Measurements from ENCODE around the gene TAS2R20.

TAS2R20 gene

DNA sequence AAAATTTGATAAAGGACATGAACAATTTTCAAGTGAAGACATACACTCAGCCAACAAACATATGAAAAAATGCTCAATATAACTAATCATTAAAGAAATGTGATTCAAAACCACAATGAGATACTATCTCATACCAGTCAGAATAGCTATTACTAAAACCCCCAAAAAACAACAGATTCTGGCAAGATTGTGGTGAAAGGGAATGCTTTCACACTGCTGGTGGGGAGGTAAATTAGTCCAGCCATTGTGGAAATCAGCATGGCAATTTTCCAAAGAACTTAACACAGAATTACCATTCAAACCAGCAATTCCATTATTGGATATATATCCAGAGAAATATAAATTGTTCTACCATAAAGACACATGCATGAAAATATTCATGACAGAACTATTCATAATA is 40.4 kb downstream of the TAS2R20 start:
- no peak for DNase-seq

DNA sequence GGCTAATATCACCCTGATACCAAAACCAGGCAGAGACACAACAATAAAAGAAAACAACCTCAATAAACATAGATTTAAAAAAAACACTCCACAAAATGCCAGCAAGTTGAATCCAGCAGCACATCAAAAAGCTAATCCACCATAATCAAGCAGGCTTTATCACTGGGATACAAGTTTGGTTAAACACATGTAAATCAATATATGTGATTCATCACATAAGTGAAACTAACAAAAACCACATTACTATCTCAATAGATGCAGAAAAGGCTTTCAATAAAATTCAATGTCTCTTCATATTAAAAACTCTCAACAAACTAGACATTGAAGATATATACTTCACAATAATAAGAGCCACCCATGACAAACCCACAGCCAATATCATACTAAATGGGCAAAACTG is 42.0 kb downstream of the TAS2R20 start:
- no peak for DNase-seq

DNA sequence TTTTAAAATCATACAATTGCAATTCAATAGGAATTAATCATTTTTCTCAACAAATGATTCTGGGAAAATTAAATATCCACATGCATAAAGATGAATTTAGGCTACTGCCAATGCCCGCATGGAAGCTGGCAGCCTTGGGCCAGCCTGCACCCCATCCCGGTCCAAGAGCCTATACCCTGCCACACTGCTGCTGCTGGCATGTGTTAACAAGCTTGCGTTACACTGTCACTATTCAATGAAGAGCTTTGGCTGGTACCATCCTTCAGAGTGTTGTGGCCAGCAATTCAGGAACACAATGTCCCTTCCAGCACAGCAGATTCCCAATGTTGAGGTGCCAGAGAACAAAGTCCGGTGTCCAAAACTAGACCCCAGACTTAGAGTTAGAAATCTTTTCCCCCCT is 45.5 kb downstream of the TAS2R20 start:
- DNase-seq: no peak
